NCI-H2029 treated with DMSO at 0.1 percent for 48 hours (cell line): Measurements from ENCODE around the gene FA2H.

ENCODE experiments used
- DNase-seq: peaks from one replicate; lab custom pipeline; 2025; lab: John Stamatoyannopoulos, UW

FA2H gene

DNA sequence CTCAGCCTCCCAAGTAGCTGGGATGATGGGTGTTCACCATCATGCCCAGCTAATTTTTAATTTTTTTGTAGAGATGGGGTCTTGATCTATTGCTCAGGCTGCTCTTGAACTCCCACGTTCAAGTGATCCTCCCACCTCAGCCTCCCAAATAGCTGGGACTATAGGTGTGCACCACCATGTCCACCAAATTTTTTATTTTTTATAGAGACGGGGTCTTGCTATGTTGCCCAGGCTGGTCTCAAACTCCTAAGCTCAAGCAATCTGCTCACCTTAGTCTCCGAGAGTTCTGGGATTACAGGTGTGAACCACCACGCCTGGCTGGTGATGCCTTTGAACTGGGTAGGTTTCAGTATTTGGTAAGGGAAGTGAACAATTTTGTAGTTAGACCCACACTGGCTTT, 30.1 kb downstream of the FA2H start:
- DNase-seq, result no peak

DNA sequence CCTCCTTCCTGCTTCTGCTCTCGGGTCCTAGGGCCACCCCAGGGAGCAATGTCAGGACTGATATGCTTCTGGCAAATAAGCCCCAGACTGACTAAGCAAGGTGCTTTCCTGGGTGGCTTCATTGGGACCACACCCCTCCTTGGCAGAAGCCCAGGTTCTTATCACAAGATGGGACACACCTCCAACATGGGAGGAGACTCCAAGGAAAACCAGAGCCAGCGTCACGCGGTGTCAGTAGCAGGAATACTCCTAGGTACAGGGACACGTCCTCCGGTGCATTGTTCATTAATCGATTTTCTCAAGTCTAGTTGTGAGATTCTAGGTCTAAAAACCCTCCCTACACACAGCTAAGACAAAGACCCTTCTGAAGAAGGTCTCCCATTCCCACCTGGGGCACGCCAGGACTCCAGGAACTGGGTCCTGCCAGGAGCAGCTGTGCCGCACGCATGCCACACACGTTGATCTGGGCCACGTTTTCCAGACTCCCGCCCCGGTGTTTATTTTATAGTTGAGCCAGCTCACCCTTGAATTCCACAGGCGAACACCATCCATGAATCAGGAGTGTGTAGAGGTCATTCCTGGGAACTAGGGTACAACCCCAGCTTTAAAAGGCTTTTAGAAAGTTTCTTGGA, 30.8 kb downstream of the FA2H start:
- peak; percentile 61 for DNase-seq

DNA sequence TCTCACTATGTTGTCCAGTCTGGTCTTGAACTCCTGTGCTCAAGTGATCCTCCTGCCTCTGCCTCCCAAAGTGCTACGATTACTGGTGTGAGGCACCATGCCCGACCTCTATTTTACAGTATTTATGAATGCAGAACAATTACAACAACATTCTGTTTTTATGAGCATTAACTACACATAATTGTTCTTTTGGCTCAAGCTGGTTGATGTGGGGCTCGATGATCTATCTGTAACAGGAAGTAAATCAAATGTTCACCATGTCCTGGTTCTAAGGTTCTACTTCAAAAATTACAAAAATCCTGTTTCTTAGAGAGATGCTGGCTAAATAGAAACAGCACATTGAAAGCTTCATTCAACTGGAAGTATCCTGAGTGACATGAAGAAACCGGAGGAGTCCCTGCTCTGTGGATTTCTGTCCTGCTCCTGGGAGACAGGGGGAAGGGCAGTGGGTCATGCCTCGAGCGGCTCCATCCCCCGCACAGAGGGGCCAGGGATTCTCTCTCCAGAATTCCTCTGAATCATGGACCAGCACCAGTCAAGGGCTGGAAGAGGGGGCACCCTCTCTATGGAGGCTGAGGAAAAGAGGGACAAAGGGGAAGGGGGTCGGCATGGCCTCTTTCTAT, 31.5 kb downstream of the FA2H start:
- no peak for DNase-seq

DNA sequence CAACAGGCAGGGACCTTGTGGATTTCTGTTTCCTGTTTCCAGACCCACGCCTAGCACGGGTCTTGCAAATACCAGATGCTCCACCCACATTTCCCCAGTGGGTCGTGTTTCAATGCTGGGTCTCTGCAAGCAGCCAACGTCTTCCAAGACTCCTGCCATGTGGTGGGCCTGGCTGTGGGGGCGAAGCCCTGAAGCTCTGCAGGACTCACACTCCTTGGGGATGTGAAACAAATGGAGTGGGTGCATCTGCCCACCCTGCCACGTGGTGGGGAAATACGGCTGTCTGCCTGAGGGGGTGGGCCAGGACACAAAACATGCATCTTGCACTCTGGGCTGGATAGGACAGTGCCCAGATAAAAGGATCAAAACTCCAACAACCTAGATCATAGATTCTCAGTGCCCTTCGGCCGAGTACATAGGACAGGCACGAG, 32.6 kb downstream of the FA2H start:
- DNase-seq, result no peak

DNA sequence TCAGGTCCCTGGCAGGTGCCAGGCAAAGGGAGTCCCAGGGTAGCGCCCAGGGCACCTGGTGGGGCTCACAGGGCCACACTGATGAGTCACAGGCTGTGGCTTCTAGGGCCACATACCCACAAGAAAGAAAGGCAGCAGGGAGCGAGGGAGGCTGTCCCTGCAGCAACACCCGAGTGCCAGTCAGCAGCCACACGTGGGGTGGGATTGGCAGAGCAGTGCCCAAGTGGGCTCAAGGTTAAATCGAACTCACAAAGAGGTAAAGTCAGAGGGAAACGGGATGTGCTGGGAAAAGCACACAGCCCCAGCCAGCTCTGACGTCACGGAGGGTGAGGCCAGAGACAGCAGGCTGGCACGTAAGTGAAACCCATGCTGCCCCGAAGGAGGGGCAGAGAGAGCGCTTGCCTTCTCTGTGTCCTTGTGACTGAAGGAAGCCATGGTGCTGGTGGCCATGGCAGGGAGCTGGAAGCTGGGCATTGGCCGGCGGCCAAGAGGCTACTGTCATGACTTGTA, 33.8 kb downstream of the FA2H start:
- peak; percentile 29 for DNase-seq

DNA sequence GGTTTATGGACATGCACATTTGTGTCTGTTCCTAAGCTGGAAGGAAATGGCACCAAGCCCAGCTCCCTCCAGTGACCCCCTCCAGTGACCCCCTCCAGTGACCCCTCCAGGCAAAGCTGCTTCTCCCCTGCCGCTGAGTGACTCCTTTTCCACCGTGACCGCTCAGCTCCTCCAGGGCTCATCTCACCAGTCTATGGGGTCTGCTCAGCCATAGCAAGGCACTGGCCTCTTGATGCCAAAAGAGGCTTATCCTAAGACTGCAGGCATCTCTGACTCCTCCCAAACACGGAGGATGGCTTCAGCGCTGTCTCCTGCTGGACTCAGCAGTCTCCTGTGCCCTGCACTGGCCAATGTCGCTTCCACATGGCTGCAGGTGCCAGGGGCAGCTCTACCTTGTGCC, 35.3 kb downstream of the FA2H start:
- no peak for DNase-seq

DNA sequence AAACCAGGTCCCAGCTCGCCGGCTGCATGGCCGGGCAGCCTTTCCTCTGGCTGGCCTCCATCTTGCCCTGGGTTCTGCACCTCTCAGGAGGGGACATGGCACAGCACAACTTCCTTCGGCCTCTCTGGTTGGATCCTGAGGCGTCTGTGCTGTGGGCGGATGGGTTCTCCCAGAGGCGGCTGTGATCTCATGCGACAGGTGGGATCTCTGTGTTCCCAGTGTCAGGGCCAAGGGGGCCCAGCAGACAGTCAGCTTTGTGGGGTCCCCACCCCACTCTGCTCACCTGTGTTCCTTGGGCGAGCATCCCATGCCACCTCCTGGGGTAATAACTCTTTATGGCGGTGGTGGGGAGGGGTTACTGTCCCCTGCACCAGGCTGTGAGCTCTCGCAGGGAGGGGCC, 35.8 kb downstream of the FA2H start:
- DNase-seq, result no peak

DNA sequence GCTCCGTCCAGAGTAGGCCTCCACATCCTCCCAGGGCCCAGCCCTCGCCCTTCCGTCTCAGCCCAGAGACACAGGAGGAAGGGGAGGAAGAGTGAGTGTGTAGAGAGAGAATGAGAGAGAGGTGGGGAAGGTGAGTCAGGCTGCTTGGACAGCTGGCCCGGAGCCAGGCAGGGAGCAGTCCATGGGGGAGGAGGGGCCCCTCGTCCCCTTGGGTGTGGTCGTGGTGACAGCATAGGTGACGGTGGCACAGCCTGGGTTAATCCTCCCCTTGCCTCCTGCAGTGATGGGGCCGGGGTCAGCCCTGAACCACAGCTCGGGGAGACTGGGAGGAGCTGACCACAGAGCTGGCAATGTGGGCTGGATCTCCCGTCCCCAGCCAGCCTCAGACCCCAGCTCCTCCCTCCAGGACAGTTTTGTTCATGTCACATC, 36.5 kb downstream of the FA2H start:
- DNase-seq, result no peak

DNA sequence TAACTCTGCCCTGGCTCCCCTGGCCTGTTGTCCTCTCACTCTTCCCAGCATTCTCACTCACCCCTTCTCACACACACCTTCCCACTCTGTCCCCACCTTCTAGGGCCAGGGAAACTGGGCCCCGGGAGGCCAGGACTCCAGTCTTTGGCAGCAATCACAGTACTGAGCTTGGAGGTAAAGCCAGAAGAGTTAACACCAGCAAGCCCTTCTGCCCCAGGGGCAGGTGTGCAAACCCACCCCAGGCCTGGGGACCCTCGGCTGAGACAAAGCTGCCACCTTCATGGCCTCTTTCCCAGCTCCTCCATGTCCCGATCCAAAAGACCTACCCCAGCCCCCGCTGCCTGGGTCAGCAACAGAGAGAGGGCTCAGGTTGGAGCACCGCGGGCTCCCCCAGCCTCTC, 37.1 kb downstream of the FA2H start:
- DNase-seq, result no peak

DNA sequence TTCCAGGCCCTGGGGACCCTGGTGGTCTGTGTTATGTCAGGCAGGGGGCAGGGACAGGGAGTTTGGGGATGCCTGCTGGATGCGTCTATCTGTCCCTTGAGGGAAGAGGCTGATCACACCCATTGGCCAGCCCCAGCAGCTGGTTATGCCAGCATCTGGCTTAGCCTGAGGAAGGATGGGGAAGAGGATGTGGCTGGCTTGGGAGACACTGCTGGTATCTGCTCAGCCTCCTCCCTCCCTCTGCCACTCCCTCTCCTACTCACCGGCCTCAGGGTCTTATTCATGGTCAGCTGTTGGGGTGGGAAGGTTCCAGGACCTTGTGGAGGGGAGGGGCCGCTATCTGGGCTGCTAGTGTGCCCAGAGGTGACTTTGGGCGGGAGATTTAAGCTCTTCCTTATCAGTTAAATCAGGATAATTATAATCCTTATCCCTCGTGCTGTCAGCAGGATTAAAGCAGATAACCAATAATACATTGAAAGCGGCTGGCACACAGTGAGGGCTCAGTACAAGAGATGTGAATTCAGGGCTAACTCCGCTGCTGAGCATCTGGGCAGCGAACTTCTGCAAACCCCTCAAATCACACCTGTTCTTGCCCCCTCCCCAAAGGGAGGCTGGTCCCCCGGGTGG, 38.0 kb downstream of the FA2H start:
- DNase-seq, result no peak

DNA sequence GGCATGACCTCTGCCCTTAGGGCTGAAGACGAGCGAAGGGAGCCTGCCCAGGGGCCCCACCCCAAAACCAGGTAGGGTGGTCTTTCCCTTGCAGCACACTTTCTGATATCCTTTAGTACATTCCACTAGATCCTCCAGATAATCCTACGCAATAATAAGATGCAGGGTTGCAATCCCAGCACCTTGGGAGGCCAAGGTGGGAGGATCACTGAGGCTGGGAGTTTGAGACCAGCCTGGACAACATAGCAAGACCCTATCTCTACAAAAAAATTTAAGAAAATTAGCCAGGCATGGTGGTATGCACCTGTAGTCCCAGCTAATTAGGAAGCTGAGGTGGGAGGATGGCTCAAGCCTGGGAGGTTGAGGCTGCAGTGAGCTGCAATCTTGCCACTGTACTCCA, 39.1 kb downstream of the FA2H start:
- no peak for DNase-seq

DNA sequence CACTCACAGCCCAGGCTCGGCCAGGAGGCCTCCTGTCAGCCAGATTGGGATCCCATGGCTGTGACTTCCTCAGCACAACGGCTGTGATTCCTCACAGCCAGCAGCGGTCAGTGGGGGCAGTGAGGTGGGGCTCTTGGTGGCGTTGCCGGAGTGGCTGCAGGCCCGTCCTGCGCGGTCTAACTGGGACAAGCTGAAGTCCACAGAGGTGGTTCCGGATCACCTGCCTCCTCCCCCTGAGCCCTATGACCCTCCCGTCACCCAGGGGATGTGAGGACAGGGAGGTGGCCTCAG, 39.5 kb downstream of the FA2H start:
- no peak for DNase-seq

DNA sequence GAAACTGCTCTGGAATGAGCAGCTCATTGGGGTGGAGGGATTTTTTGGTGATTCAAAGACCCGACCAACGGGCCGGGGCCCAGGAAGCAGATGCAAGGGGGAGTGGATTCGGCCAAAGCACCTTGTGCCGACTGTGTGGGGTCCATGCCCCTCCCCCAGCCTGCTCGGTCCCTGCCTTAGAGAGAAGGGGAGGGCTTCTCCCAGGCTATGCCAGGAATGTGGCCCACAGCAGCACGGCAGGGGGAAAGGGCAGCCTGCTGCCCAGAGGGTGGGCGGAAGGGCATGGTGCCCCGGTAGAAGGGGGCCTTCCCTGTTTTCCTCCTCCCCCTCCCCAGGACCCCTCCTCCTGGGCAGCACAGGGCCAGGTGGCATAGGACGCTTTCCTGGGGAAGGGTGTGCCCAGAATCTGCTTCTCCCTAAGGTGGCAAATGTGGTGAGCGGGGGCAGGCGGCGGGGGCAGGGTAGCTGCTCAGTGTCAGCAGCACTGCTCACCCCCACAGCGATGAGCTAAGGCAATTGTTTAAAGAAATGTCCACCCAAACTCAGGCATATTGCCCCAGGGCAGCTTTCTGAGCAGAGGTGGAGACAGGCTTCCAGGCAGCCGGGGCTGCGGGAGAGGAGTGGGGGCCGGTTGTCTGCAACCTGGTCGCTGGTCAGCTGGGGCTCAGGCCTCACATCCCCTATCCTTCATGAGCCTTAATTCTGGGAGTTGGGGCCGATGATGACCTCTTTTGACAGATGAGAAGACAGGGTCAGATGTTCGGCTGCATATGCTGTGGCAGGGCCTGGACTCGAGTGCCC, 40.1 kb downstream of the FA2H start:
- DNase-seq, result no peak

DNA sequence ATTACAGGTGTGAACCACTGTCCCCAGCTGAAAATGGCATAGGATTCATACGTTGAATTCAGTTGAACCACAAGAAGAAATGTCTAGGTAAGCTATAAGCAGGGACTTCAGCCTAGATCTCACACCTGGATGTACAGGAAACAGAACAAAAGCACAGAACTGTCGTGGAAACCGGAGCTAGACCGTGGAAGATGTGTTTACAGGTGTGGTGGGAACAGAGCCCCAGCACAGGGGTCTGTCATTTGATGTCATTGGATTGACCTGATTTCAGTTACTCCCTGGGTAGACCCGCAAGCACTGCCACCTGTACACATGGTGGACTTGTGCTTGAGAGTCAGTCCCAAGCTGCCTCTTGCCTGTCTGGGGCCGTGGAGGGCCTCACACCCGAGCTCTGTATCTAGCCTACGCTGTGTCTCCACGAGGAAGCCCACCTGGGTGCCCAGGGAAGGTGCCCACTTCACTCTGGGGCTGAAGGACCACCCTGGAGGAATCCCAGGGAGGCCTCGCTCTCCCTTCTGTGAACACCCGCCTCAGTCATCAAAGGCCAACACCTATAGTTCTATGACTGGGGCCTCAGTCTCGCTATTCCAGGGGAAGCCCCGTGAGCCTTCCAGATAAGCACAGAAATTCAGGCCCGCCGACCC, 41.8 kb downstream of the FA2H start:
- DNase-seq, result no peak

DNA sequence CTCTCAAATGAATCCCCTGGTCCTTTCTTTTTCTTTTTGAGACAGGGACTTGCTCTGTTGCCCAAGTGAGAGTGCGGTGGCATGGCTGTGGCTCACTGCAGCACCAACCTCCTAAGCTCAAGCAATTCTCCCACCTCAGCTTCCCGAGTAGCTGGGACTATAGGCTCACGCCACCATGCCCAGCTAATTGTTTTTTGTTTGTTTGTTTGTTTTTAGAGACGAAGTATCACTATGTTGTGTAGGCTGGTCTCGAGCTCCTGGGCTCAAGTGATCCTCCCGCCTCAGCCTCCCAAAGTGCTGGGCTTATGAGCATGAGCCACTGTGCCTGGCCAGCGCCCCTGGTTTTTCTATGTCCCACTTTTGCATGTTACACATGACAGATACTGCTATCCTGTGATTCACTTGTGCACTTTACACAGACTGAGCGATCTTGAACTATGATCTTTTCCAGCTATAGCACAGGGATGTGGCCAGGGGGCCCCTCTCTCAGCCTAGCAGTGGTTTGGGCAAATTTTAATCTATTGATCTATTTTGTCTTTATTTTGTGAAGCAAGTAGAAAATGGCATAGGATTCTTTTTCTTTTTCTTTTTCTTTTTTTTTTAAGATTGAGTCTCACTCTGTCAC, 42.7 kb downstream of the FA2H start:
- no peak for DNase-seq

DNA sequence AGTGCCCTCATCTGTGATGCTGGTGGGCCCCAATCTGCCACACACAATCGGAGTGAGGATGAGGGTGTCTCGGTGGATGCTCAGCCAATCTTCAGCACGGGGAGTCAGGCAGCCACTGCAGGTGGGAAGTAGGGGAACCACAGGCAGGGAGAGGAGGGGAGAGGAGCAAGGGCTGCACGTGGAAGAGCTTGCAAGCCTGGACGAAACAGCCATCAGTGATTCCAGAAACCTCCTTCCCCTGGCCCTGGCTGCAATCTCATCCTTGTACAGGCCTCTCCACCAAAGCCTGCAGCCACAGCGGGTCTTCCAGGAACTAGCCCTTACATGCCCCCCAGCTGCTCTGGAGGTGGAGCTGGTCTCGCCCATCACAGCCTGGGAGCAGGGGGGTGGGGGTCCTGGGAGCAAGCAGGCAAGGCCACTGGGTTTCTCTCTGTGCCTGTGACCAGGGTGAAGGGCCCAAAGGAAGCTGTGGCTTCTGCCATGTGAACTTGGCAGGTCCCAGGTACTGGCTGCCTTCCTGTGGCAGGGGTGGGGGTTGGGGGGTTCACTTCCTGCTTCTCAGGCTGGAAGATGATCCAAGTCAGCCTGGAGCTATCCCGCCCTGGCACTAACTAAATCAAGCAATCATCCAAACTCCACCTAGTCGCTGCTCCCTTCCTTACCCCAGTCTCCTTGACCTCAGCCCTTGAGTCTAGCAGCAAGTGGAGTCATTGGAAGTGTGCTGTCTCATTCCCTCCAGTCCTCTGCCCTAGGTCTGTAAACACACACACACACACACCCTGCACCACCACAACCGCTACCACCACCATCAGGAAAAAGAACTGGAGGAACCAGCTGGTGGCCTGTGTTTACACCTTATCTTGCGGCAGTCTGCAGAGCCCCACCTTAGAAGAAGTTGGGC, 44.6 kb downstream of the FA2H start:
- DNase-seq, result no peak

DNA sequence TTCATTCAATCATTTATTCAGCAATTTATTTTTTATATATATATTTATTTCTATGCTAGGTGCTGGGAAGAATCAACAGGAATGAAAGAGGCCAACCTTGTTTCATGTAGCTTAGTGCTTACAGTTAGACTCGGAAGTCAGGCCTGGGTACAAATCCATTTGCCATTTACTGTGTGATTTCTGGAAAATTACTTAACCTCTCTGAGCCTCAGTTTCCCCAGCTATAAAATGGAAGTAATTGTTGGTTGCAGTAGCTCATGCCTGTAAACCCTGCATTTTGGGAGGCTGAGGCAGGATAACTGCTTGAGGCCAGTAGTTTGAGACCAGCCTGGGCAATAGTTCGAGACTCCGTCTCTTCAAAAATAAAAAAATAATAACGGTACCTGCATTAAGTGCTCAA, 46.7 kb downstream of the FA2H start:
- DNase-seq, result no peak

DNA sequence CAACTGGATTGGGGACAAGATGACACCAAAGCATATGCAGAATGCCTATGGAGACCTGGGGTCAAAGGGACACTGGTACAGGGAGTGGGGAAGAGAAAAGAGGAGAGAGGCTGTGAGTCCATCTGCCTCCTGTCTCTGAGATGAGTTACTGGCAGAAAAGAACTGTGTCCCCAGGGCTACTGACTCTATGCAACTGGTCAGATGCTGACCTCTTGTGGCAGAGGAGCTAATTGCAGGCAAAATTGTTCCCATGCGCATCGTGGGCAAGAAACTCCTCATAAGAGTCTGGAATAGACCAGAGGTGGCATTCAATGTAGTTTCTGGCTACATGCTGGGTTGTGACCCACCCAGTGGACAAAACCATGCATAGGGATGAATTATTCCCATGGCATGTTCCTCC, 47.9 kb downstream of the FA2H start:
- DNase-seq, result no peak

DNA sequence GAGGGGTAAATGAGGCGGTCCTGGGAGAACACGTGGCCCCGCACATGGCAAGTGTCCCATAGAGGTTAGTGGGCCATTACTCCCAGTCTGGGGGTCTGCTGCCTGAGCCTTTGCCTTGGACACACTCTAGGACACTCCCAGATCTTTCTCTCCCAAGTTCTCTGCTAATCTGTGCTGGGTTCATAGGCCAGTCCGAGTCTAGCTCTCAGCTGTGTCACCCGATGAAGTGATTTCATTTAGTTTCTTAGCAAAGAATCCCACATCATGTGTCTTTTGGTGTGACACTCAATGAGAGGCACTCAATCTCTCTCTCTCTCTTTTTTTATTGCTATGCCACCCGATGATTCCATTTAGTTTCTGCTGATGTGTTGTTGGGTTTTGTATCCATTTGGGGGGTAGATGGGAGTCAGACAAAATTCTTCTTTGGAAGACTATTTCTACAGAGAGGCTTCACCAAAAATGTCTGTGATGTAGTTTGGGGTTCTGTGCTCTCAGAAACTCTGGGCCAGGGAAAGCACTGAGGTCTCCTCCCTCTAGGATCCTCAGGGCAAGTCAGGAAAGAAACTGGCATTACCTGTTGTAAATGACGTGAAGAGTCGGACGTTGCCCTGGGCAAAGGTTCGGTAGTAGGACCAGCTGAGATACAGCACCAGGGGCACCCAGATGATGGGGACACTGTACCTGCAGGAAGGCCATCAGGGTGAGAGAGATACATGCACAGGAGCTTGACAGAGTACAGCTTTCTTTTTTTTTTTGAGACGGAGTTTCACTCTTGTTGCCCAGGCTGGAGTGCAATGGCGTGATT, 48.8 kb downstream of the FA2H start:
- DNase-seq, result no peak
